ENCODE measurements around the gene CD93. TPM values are rescaled to one million over a fixed set of nuclear protein-coding genes. Genes with fewer than 3 reads are reported as not detected.

The CD93 gene
- total and polyA plus RNA-seq, 4 donors = 1.5 to 16.0 (median 11.9) TPM

DNA sequence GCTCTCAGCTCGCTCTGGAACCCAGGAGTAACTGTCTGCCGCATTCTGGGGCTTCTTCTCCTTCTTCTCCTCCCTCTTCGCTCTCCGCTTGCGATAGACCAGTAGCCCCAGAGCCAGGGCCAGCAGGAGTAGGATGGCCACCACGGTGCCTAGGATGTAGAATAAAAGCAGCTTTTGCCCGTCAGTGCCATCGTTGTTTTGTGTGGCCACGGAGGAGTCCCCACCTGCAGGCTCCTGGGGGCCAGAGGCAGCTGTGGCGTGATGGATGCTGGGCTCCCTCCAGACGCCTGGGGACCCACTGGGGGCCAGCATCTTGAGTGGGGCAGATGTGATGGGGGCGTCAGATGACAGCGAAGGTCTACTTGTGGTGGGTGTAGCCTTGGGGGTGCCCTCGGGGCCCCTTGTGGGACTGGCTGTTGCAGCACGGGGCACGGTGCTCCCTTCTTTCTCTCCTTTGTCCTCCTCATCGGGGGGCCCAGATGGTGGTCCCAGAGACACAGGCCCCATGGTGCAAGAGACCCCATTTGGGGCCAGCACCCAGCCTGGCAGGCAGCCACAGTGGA lies 1.8 kb downstream of the CD93 start:
- no peak for DNase-seq (ENCODE audit: low spot score)
- peaks cover 0 to 3% (median 0%) of the 10 kb centered on the region in 4 donors for H3K4me1 ChIP-seq (ENCODE audit: control insufficient read depth in 4 of 4, insufficient read depth in 4 of 4, low read length in 3 of 4)
- no peaks in the 10 kb centered on the region for H3K27me3 ChIP-seq (ENCODE audit: control insufficient read depth in 4 of 4, insufficient read depth in 4 of 4, low read length in 3 of 4)
- H3K9ac ChIP-seq (ENCODE audit: low read depth in 1 of 2, low read length in 2 of 2) = peak overlapping the region in 1 of 2 donors; percentile 34
- WGBS = 81% methylated on average over 17 of the region's 17 CpGs
- TF ChIP-seq, protein P1, sequence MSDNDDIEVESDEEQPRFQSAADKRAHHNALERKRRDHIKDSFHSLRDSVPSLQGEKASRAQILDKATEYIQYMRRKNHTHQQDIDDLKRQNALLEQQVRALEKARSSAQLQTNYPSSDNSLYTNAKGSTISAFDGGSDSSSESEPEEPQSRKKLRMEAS (IDR thresholded peaks at IDR 0.05) = no peak
- TF ChIP-seq RXRA (IDR thresholded peaks at IDR 0.05) = no peak
- TF ChIP-seq, protein P2, sequence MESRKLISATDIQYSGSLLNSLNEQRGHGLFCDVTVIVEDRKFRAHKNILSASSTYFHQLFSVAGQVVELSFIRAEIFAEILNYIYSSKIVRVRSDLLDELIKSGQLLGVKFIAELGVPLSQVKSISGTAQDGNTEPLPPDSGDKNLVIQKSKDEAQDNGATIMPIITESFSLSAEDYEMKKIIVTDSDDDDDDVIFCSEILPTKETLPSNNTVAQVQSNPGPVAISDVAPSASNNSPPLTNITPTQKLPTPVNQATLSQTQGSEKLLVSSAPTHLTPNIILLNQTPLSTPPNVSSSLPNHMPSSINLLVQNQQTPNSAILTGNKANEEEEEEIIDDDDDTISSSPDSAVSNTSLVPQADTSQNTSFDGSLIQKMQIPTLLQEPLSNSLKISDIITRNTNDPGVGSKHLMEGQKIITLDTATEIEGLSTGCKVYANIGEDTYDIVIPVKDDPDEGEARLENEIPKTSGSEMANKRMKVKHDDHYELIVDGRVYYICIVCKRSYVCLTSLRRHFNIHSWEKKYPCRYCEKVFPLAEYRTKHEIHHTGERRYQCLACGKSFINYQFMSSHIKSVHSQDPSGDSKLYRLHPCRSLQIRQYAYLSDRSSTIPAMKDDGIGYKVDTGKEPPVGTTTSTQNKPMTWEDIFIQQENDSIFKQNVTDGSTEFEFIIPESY (IDR thresholded peaks at IDR 0.05) = no peak
- TF ChIP-seq, protein P3, sequence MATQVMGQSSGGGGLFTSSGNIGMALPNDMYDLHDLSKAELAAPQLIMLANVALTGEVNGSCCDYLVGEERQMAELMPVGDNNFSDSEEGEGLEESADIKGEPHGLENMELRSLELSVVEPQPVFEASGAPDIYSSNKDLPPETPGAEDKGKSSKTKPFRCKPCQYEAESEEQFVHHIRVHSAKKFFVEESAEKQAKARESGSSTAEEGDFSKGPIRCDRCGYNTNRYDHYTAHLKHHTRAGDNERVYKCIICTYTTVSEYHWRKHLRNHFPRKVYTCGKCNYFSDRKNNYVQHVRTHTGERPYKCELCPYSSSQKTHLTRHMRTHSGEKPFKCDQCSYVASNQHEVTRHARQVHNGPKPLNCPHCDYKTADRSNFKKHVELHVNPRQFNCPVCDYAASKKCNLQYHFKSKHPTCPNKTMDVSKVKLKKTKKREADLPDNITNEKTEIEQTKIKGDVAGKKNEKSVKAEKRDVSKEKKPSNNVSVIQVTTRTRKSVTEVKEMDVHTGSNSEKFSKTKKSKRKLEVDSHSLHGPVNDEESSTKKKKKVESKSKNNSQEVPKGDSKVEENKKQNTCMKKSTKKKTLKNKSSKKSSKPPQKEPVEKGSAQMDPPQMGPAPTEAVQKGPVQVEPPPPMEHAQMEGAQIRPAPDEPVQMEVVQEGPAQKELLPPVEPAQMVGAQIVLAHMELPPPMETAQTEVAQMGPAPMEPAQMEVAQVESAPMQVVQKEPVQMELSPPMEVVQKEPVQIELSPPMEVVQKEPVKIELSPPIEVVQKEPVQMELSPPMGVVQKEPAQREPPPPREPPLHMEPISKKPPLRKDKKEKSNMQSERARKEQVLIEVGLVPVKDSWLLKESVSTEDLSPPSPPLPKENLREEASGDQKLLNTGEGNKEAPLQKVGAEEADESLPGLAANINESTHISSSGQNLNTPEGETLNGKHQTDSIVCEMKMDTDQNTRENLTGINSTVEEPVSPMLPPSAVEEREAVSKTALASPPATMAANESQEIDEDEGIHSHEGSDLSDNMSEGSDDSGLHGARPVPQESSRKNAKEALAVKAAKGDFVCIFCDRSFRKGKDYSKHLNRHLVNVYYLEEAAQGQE (IDR thresholded peaks at IDR 0.05) = no peak
- TF ChIP-seq JUND (IDR thresholded peaks at IDR 0.05) = no peak
- TF ChIP-seq YY1 (IDR thresholded peaks at IDR 0.05) = no peak
- TF ChIP-seq FOXA1 (IDR thresholded peaks at IDR 0.05) = no peak
- TF ChIP-seq HNF4G (IDR thresholded peaks at IDR 0.05) = no peak
- TF ChIP-seq, protein P4, sequence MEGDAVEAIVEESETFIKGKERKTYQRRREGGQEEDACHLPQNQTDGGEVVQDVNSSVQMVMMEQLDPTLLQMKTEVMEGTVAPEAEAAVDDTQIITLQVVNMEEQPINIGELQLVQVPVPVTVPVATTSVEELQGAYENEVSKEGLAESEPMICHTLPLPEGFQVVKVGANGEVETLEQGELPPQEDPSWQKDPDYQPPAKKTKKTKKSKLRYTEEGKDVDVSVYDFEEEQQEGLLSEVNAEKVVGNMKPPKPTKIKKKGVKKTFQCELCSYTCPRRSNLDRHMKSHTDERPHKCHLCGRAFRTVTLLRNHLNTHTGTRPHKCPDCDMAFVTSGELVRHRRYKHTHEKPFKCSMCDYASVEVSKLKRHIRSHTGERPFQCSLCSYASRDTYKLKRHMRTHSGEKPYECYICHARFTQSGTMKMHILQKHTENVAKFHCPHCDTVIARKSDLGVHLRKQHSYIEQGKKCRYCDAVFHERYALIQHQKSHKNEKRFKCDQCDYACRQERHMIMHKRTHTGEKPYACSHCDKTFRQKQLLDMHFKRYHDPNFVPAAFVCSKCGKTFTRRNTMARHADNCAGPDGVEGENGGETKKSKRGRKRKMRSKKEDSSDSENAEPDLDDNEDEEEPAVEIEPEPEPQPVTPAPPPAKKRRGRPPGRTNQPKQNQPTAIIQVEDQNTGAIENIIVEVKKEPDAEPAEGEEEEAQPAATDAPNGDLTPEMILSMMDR (IDR thresholded peaks at IDR 0.05; ENCODE audit: low read depth, low read length, missing input control) = no peak
- TF ChIP-seq FOXA2 (IDR thresholded peaks at IDR 0.05) = no peak
- TF ChIP-seq NR2F2 (IDR thresholded peaks at IDR 0.05) = no peak
- TF ChIP-seq HNF4A (conservative IDR thresholded peaks at IDR 0.05) = no peak
- TF ChIP-seq TAF1 (conservative IDR thresholded peaks at IDR 0.05) = no peak
- no peak for TF ChIP-seq SP1 (IDR thresholded peaks at IDR 0.05)
- TF ChIP-seq, protein P5, sequence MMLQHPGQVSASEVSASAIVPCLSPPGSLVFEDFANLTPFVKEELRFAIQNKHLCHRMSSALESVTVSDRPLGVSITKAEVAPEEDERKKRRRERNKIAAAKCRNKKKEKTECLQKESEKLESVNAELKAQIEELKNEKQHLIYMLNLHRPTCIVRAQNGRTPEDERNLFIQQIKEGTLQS (IDR thresholded peaks at IDR 0.05) = no peak
- peak overlapping the region; percentile 53 to 57 for H3K27ac ChIP-seq (ENCODE audit: low read depth in 1 of 2, low read length in 2 of 2)
- peak overlapping the region; percentile 21 to 34 (median 29) for H3K4me3 ChIP-seq (ENCODE audit: low read depth in 1 of 3, low read length in 3 of 3)
- H3K36me3 ChIP-seq (ENCODE audit: control insufficient read depth in 4 of 4, insufficient read depth in 3 of 4, low read depth in 1 of 4, low read length in 3 of 4) = no peaks in the 10 kb centered on the region
- H3K9me3 ChIP-seq (ENCODE audit: control insufficient read depth in 4 of 4, low read length in 3 of 4) = no peaks in the 10 kb centered on the region
